H9 (cell line): ENCODE measurements around the gene PSKH1. TPM values are rescaled to one million over a fixed set of nuclear protein-coding genes. Genes with fewer than 3 reads are reported as not detected.

ENCODE experiments used
- DNase-seq: peaks from one replicate; pipeline ENCODE4 v3.0.0-alpha.2; 2017
- H2AFZ ChIP-seq: one replicate; pipeline ENCODE4 v1.6.1; 2013; ENCODE audit warnings: mild to moderate bottlenecking, low read length, control low read depth, moderate library complexity
- H2AK5ac ChIP-seq: 2 replicates; pipeline ENCODE4 v1.6.1; 2013; ENCODE audit warnings: low read length, control low read depth, mixed read lengths; ENCODE audit not compliant: insufficient read length
- H2BK120ac ChIP-seq: one replicate; pipeline ENCODE4 v1.6.1; 2013; ENCODE audit warnings: low read depth, mild to moderate bottlenecking, low read length, control low read depth, inconsistent platforms; ENCODE audit not compliant: poor library complexity, severe bottlenecking
- H2BK12ac ChIP-seq: 2 replicates; pipeline ENCODE4 v1.6.1; 2013; ENCODE audit warnings: low read length, control low read depth, mixed read lengths, low read depth; ENCODE audit not compliant: insufficient read length
- H2BK15ac ChIP-seq: 2 replicates; pipeline ENCODE4 v1.6.1; 2013; ENCODE audit warnings: low read depth, low read length, control low read depth
- H2BK20ac ChIP-seq: one replicate; pipeline ENCODE4 v1.6.1; 2013; ENCODE audit warnings: low read depth, mild to moderate bottlenecking, low read length, control low read depth, inconsistent platforms; ENCODE audit not compliant: poor library complexity, severe bottlenecking
- H2BK5ac ChIP-seq: 2 replicates; pipeline ENCODE4 v1.6.1; 2013; ENCODE audit warnings: low read length, control low read depth, mixed read lengths; ENCODE audit not compliant: insufficient read length
- H3K14ac ChIP-seq: 2 replicates; pipeline ENCODE4 v1.6.1; 2013; ENCODE audit warnings: low read length, control low read depth; ENCODE audit not compliant: insufficient read depth
- H3K18ac ChIP-seq: 2 replicates; pipeline ENCODE4 v1.6.1; 2013; ENCODE audit warnings: low read depth, mild to moderate bottlenecking, mixed read lengths, low read length, control low read depth; ENCODE audit not compliant: insufficient read length
- H3K23ac ChIP-seq: 2 replicates; pipeline ENCODE4 v1.6.1; 2013; ENCODE audit warnings: low read length, control low read depth, mixed read lengths, low read depth; ENCODE audit not compliant: insufficient read length
- H3K23me2 ChIP-seq: 2 replicates; pipeline ENCODE4 v1.6.1; 2013; ENCODE audit warnings: low read depth, mild to moderate bottlenecking, mixed read lengths, low read length, control low read depth; ENCODE audit not compliant: insufficient read length, poor library complexity, severe bottlenecking
- H3K27ac ChIP-seq: 2 replicates; pipeline ENCODE4 v1.5.1; 2013; ENCODE audit warnings: low read length, control low read depth, mixed read lengths, low read depth; ENCODE audit not compliant: insufficient read length
- H3K27me3 ChIP-seq: 2 replicates; pipeline ENCODE4 v1.6.1; 2013; ENCODE audit warnings: low read length, control low read depth, inconsistent platforms; ENCODE audit not compliant: insufficient read depth
- H3K4ac ChIP-seq: 2 replicates; pipeline ENCODE4 v1.6.1; 2013; ENCODE audit warnings: low read depth, mild to moderate bottlenecking, control low read depth, inconsistent platforms, low read length, moderate library complexity
- H3K4me1 ChIP-seq: 2 replicates; pipeline ENCODE4 v1.6.1; 2013; ENCODE audit warnings: low read length, control low read depth, inconsistent platforms; ENCODE audit not compliant: insufficient read depth
- H3K4me2 ChIP-seq: 2 replicates; pipeline ENCODE4 v1.6.1; 2013; ENCODE audit warnings: low read length, control low read depth, mixed read lengths; ENCODE audit not compliant: insufficient read length, insufficient read depth
- H3K56ac ChIP-seq: 2 replicates; pipeline ENCODE4 v1.6.1; 2013; ENCODE audit warnings: low read depth, mild to moderate bottlenecking, mixed read lengths, low read length, control low read depth; ENCODE audit not compliant: insufficient read length
- H3K79me1 ChIP-seq: 2 replicates; pipeline ENCODE4 v1.6.1; 2013; ENCODE audit warnings: low read depth, mild to moderate bottlenecking, moderate library complexity, low read length, control low read depth, inconsistent platforms; ENCODE audit not compliant: insufficient read depth, poor library complexity, severe bottlenecking
- H3K79me2 ChIP-seq: 2 replicates; pipeline ENCODE4 v1.6.1; 2013; ENCODE audit warnings: low read length, control low read depth, inconsistent platforms; ENCODE audit not compliant: insufficient read depth
- H3K9ac ChIP-seq: 2 replicates; pipeline ENCODE4 v1.6.1; 2013; ENCODE audit warnings: low read length, control low read depth, mixed read lengths; ENCODE audit not compliant: insufficient read length; ENCODE audit errors: extremely low read depth
- H3K9me3 ChIP-seq: one replicate; pipeline ENCODE4 v1.6.1; 2013; ENCODE audit warnings: low read depth, low read length, inconsistent platforms; ENCODE audit not compliant: control insufficient read depth
- H3T11ph ChIP-seq: one replicate; pipeline ENCODE4 v1.6.1; 2013; ENCODE audit warnings: mild to moderate bottlenecking, low read length, control low read depth, inconsistent platforms
- H4K20me1 ChIP-seq: one replicate; pipeline ENCODE4 v1.6.1; 2013; ENCODE audit not compliant: control insufficient read depth, insufficient read length, insufficient read depth
- H4K5ac ChIP-seq: 2 replicates; pipeline ENCODE4 v1.6.1; 2013; ENCODE audit warnings: low read depth, mild to moderate bottlenecking, mixed read lengths, low read length, control low read depth; ENCODE audit not compliant: insufficient read length
- H4K8ac ChIP-seq: replicated peaks from 2 replicates; pipeline ENCODE4 v1.6.1; 2013; ENCODE audit warnings: low read length, control low read depth, mixed read lengths, low read depth; ENCODE audit not compliant: insufficient read length
- H4K91ac ChIP-seq: 2 replicates; pipeline ENCODE4 v1.6.1; 2013; ENCODE audit warnings: low read depth, mild to moderate bottlenecking, moderate library complexity, mixed read lengths, low read length, control low read depth; ENCODE audit not compliant: insufficient read length
- H3K27ac Mint-ChIP-seq, 3 experiments: 2 replicates in 2 of 3; 3 replicates in 1 of 3; pipeline ENCODE4 v1.8.0; 2020 to 2021; ENCODE audit warnings: mixed read lengths in 3 of 3, mild to moderate bottlenecking in 1 of 3, moderate library complexity in 1 of 3
- H3K27me3 Mint-ChIP-seq: 2 replicates; pipeline ENCODE4 v1.8.0; 2021; ENCODE audit warnings: low read depth, mild to moderate bottlenecking, moderate library complexity, mixed read lengths
- H3K36me3 Mint-ChIP-seq, 3 experiments: 2 replicates in 2 of 3; 3 replicates in 1 of 3; pipeline ENCODE4 v1.8.0; 2020 to 2021; ENCODE audit warnings: low read depth in 3 of 3, mixed read lengths in 3 of 3; ENCODE audit not compliant: insufficient read depth in 1 of 3
- H3K4me1 Mint-ChIP-seq, 2 experiments: 2 replicates each; pipeline ENCODE4 v1.8.0; 2020; ENCODE audit warnings: mixed read lengths in 2 of 2
- H3K4me3 Mint-ChIP-seq, 2 experiments: 2 replicates in 1 of 2; 3 replicates in 1 of 2; pipeline ENCODE4 v1.8.0; 2020 to 2021; ENCODE audit warnings: mild to moderate bottlenecking in 2 of 2, mixed read lengths in 2 of 2, moderate library complexity in 1 of 2
- H3K9me3 Mint-ChIP-seq, 2 experiments: 2 replicates in 1 of 2; 3 replicates in 1 of 2; pipeline ENCODE4 v1.8.0; 2020; ENCODE audit warnings: mild to moderate bottlenecking in 2 of 2, mixed read lengths in 2 of 2, moderate library complexity in 1 of 2
- WGBS: extraction: QIAGEN DNeasy Blood & Tissue Kit; methylation state at CpG from one replicate; pipeline ENCODE4 v1.1.7; 2013; ENCODE audit warnings: missing lambda C conversion rate, low lambda C conversion rate, mixed read lengths; ENCODE audit not compliant: insufficient read length; ENCODE audit errors: extremely low coverage; 5-methylcytosine and 5-hydroxymethylcytosine counted together
- total RNA-seq: library from RNA; stranded (reverse); gene quantifications from 2 replicates; pipeline ENCODE4 v1.2.1, GENCODE V29; 2021
- TF ChIP-seq, protein P1 (sequence below): fragments of 200-600 bp; sonication (generic); conservative IDR thresholded peaks from 3 replicates; pipeline ENCODE4 v1.8.0; 2021; ENCODE audit warnings: antibody characterized with exemption, mild to moderate bottlenecking

PSKH1 gene
- total RNA-seq, 1 experiment from 2014 or later: 29.1 TPM

DNA sequence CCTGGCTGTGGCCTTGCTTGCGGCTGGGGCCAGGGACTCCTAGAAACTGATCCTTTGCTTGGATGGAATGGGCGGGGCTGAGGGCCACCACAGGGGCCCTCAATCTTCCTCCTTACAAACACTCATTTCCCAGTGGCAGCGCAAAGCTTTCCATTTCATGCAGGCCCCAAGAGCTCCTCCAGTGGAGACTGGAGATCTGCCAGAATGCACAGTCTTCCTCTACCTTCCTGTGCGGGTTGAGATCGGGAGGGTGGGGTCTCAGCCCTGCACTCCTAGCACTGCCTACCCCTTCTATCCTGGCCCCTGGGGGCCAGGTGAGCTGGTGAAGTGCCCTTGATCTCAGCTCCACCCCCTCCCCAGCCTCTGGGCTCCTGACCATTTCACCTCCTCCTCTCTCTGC, 6.7 kb upstream of the PSKH1 start:
- Histone ChIP-seq H3K4me1 (no peaks in the 10 kb centered on the region), H3K23me2 (no peaks in the 10 kb centered on the region), H4K5ac (no peak overlapping the region), H3K14ac (no peak overlapping the region), H3K27me3 (no peaks in the 10 kb centered on the region), H3K79me1 (no peaks in the 10 kb centered on the region), H3K18ac (no peak overlapping the region), H3T11ph (no peak overlapping the region), H3K56ac (no peak overlapping the region), H3K4me2 (no peak overlapping the region), H3K4ac (no peak overlapping the region), H3K9me3 (no peaks in the 10 kb centered on the region), H2BK20ac (no peak overlapping the region), H2BK120ac (no peak overlapping the region), H3K23ac (no peak overlapping the region), H3K9ac (no peak overlapping the region), H4K8ac (no peak overlapping the region), H2AK5ac (no peak overlapping the region), H4K20me1 (no peaks in the 10 kb centered on the region), H2BK12ac (no peak overlapping the region), H2BK15ac (no peak overlapping the region), H3K79me2 (no peaks in the 10 kb centered on the region), H4K91ac (no peak overlapping the region), H2BK5ac (no peak overlapping the region), H3K27ac (no peak overlapping the region), H2AFZ (no peak overlapping the region)
- Mint-ChIP-seq H3K4me1 (peaks cover 13 to 28% of the 10 kb centered on the region in 2 experiments), H3K27ac (peak overlapping the region in 2 of 3 experiments; percentile 6 to 41; a peak in 3 of 7 replicates), H3K4me3 (peak overlapping the region in 1 of 2 experiments; percentile 5; a peak in 2 of 5 replicates), H3K27me3 (no peaks in the 10 kb centered on the region; the same call in none of the 2 replicates), H3K36me3 (peaks cover 10 to 29% (median 26%) of the 10 kb centered on the region in 3 experiments; a peak in 6 of 7 replicates), H3K9me3 (no peaks in the 10 kb centered on the region)
- TF ChIP-seq, protein P1, sequence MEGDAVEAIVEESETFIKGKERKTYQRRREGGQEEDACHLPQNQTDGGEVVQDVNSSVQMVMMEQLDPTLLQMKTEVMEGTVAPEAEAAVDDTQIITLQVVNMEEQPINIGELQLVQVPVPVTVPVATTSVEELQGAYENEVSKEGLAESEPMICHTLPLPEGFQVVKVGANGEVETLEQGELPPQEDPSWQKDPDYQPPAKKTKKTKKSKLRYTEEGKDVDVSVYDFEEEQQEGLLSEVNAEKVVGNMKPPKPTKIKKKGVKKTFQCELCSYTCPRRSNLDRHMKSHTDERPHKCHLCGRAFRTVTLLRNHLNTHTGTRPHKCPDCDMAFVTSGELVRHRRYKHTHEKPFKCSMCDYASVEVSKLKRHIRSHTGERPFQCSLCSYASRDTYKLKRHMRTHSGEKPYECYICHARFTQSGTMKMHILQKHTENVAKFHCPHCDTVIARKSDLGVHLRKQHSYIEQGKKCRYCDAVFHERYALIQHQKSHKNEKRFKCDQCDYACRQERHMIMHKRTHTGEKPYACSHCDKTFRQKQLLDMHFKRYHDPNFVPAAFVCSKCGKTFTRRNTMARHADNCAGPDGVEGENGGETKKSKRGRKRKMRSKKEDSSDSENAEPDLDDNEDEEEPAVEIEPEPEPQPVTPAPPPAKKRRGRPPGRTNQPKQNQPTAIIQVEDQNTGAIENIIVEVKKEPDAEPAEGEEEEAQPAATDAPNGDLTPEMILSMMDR: no peak
- WGBS: no CpG with 5 or more reads among the region's 5 CpGs
- no peak for DNase-seq
